Retinal pigment epithelial cell (primary cell): ENCODE results near the gene ZDHHC7.

ENCODE experiments used
- DNase-seq: peaks from one replicate; pipeline ENCODE4 v3.0.0-alpha.2; 2010; ENCODE audit warnings: low read depth
- H3K4me3 ChIP-seq: 2 replicates; pipeline ENCODE4 v1.5.1; 2011; ENCODE audit warnings: mild to moderate bottlenecking, low read length, control low read depth, moderate library complexity
- TF ChIP-seq, protein P1 (sequence below): conservative IDR thresholded peaks from 2 replicates; pipeline ENCODE4 v1.5.1; 2011; ENCODE audit warnings: low read depth, low read length, control low read depth, inconsistent platforms

ZDHHC7 gene

DNA sequence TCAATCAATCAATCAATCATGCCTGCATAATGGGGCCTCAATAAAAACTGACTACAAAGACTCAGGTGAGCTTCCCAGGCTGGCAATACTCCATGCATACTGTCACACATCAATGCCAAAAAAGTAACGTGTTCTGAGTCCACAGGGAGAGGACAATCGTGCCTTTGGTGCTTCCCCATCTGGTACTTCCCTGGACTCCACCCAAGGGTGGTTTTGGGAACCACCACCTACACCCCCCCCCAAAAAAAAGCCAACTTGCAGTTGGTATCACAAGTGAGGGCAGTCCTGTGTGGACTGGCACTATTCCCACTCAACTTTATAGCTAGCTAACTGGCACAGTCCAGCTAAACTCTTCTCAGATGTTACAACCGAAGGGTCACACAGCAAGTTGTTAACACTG, 3.1 kb downstream of the ZDHHC7 start:
- no peak overlapping the region for H3K4me3 ChIP-seq
- no peak for DNase-seq
- TF ChIP-seq, protein P1, sequence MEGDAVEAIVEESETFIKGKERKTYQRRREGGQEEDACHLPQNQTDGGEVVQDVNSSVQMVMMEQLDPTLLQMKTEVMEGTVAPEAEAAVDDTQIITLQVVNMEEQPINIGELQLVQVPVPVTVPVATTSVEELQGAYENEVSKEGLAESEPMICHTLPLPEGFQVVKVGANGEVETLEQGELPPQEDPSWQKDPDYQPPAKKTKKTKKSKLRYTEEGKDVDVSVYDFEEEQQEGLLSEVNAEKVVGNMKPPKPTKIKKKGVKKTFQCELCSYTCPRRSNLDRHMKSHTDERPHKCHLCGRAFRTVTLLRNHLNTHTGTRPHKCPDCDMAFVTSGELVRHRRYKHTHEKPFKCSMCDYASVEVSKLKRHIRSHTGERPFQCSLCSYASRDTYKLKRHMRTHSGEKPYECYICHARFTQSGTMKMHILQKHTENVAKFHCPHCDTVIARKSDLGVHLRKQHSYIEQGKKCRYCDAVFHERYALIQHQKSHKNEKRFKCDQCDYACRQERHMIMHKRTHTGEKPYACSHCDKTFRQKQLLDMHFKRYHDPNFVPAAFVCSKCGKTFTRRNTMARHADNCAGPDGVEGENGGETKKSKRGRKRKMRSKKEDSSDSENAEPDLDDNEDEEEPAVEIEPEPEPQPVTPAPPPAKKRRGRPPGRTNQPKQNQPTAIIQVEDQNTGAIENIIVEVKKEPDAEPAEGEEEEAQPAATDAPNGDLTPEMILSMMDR: no peak

DNA sequence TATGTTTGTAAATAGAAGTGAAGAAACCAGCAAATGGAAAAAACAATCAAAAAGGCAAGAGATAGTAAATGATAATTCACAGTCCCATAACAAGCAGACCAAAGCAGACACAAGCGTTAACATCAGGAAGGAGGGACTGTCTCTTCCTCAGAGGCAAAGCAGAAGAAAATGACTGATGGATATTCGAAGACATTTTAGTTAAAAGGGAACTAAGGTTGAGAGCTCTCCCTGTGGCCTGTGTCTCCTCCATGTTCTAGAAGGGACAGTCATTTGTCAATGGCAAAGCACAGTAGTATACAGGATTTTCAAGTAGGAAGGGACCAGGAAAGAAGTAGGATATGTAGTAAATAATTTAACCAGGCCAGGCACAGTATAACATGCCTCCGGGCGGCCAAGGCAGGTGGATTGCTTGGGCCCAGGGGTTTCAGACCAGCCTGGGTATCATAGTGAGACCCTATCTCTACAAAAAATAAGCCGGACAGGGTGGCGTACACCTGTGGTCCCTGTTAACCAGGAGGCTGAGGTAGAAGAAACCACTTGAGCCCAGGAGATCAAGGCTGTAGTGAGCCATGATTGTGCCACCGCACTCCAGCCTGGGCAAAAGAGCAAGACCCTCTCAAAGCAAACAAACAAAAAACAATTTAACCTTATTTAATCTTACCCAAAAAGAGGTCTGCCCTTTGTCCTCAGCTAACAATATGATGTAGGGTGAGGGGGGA, 3.7 kb downstream of the ZDHHC7 start:
- H3K4me3 ChIP-seq: no peak overlapping the region
- TF ChIP-seq, protein P1: no peak
- DNase-seq: no peak

DNA sequence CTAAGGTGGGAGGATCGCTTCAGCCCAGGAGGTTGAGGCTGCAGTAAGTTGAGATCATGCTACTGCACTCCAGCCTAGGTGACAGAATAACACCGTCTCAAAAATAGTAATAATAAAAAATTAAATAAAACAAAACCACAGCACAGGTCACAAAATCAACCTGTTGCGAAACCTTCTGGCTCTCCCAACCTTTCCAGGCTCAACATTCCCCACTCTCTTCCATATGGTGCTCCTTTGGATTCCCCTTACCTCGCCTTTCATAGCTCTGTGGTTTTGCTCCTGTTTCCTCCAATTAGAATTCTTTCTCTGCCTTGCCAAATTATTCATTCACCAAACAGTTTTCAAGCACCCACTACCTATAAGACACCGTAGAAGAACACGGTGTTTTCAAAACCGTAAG, 4.7 kb downstream of the ZDHHC7 start:
- TF ChIP-seq, protein P1: no peak
- H3K4me3 ChIP-seq: no peak overlapping the region
- DNase-seq: no peak

DNA sequence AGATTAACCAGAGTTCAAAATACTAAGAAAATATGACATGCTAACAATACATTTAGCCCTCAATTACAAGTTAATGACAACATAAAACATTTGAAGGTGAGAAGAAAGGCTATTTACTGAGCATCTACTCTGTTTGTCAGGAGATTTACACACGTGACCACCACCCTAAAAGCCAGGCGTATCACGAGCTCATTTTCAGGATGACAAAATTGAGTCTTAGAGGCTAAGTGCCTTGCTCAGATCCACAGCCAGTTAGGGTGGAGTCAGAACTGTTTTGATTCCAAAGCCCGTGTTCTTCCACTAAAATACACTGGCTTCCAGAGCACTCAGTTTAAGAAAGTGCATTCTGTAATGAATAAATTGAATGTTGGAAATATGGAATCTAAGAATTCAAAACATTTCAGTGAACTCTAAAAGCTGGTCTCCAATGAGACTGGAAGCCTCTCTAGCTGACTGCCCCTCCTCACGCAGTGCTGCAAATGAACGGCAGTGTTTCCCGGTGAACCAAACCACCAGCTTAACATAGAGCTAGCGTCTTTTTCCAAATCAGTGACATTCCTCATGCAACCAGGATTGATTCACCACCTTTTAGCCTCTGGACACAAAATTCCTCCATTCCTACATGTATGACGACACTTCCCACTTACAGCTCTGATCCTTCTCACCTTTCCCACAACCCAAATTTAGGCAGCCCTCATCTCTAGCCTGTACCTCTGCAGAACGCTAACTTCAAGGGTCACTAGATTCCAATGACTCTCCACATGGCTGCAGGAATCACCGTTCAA, 5.9 kb downstream of the ZDHHC7 start:
- TF ChIP-seq, protein P1: no peak
- peak overlapping the region; percentile 0 for H3K4me3 ChIP-seq
- no peak for DNase-seq

DNA sequence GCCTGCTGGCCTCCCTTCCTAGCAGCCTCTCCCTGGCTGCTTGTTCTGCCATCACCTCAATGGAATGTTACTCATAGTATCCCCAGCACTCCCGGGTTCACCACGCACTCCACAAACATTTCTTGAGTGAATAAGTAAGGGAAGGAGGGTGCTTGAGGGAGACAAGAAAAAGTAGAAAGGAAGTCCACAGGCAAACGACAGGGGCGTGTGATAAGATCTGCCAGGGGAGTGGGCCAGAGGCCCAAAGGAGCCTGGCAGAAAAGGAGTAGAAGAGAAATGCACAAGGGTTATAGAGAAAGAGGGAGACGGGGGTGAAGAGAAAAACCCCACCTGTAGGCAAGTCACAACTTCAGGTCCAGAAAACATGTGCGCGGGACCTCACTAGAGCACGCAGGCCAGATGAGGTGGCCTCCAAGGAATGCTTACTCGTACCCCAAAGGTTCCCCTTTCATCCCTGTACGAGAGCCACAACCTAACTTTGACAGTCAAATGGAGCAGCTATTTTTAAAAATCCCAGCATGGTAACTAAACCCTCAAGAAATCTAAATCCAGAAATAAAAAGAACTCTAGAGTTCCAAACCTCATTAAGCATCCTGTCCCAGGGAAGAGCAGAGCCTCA, 6.6 kb downstream of the ZDHHC7 start:
- no peak for DNase-seq
- TF ChIP-seq, protein P1: no peak
- H3K4me3 ChIP-seq: no peak overlapping the region

DNA sequence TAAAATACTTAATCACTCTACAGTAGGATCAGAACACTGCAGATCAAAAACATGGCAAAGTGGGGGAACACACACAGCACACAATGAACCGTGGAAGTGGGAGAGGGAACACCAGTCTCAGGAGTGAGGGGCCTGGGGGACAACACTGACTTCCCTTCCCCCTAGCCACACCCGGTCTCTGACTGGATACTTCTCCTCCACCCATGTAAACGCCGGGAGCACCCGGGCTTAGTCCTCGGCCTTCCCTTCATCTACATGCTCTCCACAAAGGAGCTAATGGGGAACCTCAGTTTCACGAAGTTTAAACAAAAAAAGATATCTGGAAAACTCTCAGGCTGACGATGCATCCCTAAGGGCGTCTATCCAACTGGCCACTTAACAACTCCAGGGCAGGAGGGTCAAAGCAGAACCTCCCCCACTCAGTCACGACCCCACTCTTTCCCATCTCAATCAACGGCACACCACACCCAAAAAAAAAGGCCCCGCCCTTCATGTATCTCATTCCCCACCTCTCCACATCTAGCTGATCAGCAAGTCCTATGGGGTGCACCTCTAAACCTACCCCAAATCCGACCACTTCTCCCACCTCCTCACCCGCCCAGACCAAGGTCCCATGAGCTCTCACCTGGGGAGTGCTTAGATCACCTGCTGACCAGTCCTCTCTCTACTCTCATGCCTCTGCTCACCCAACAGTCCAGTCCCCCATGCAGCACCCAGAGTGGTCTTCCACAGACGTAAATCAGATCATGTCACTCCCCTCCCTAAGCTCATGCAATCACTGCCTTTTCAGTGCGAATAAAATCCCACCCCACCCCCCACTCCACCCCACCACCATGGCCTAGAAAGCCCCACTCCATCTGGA, 7.4 kb downstream of the ZDHHC7 start:
- no peak for DNase-seq
- TF ChIP-seq, protein P1: no peak
- H3K4me3 ChIP-seq: no peak overlapping the region
